Sigmoid colon (tissue), 4 donors: ENCODE results near the gene PCDHGA11.

Experiments used
- CTCF ChIP-seq, 4 experiments: fragments of 450-650 bp in 3 of 4; fragments of 200-600 bp in 1 of 4; IDR thresholded peaks; one replicate each; pipeline ENCODE4 v1.5.1; 2016 to 2019; ENCODE audit warnings: antibody characterized with exemption in 4 of 4, mild to moderate bottlenecking in 3 of 4, moderate library complexity in 2 of 4
- EP300 ChIP-seq, 4 donors: sonication (generic); formaldehyde crosslinking; IDR thresholded peaks; one replicate each; pipeline ENCODE4 v1.6.1; 2017; ENCODE audit warnings: antibody characterized with exemption in 4 of 4
- POLR2A ChIP-seq, 2 donors: fragments of 450-650 bp; IDR thresholded peaks; one replicate each; pipeline ENCODE4 v1.6.1; 2016; ENCODE audit warnings: antibody characterized with exemption in 2 of 2, mild to moderate bottlenecking in 2 of 2, moderate library complexity in 2 of 2
- POLR2AphosphoS5 ChIP-seq, 4 donors: sonication (generic); formaldehyde crosslinking; IDR thresholded peaks; one replicate each; pipeline ENCODE4 v1.6.1; 2017; ENCODE audit warnings: antibody characterized with exemption in 4 of 4

GRCh38 chr5:141374627-141375026 is 46.2 kb upstream of the PCDHGA11 start:
- no peak for TF ChIP-seq CTCF (IDR thresholded peaks at IDR 0.05)
- no peak for TF ChIP-seq EP300 (IDR thresholded peaks at IDR 0.05)
- TF ChIP-seq POLR2A (IDR thresholded peaks at IDR 0.05), result no peak
- TF ChIP-seq POLR2AphosphoS5 (IDR thresholded peaks at IDR 0.05), result no peak
